ENCODE results near the gene CHIC2. TPM values are rescaled to one million over a fixed set of nuclear protein-coding genes. Genes with fewer than 3 reads are reported as not detected.

CHIC2 gene
- total and polyA plus RNA-seq, 7 donors: 17.6 to 34.6 (median 22.8) TPM

- Histone ChIP-seq H3K4me1 (no peaks in the 10 kb centered on the region), H3K4me3 (no peak overlapping the region), H3K27me3 (no peaks in the 10 kb centered on the region), H3K9me3 (no peaks in the 10 kb centered on the region), H3K36me3 (peaks cover 0 to 10% (median 0%) of the 10 kb centered on the region in 4 donors), H3K27ac (no peak overlapping the region)
- WGBS, 2 donors: 90 to 97% methylated on average over 1 of the region's 1 CpG
- intact Hi-C loops (cut with DNase I): no loop called here
- TF ChIP-seq EP300 (IDR thresholded peaks at IDR 0.05) (no peak), POLR2A (IDR thresholded peaks at IDR 0.05) (no peak), POLR2AphosphoS5 (IDR thresholded peaks at IDR 0.05) (no peak), CTCF (IDR thresholded peaks at IDR 0.05) (no peak)
- no peak for DNase-seq
Observed at GRCh38 chr4:54017974-54018373, 46.4 kb downstream of the CHIC2 start.

DNA sequence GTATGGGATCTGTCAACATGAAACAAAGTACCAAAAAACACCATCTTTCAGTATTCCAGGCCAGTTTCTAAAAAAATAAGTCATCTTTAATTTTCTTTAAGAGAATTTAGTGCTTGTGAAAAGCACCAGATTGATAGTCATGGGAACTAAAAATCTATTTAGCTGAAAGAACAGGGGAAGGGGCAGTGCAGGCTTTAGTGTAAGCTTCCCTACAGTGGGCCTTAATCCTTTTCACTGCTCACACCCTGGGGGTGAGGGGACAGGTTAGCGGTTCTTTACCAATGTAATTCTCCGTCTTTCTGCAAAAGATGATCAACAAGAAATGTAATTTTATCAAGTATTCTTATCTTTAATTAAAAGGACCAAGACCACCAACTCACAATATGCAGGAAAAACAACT lies 47.1 kb downstream of the CHIC2 start:
- intact Hi-C loops (cut with DNase I): no loop called here

GRCh38 chr4:54016504-54016903 lies 47.9 kb downstream of the CHIC2 start:
- H3K27me3 ChIP-seq: no peaks in the 10 kb centered on the region
- H3K9me3 ChIP-seq: no peaks in the 10 kb centered on the region
- H3K27ac ChIP-seq: no peak overlapping the region
- no peaks in the 10 kb centered on the region for H3K4me1 ChIP-seq
- intact Hi-C loops (cut with DNase I): no loop called here
- no peak for TF ChIP-seq EP300 (IDR thresholded peaks at IDR 0.05)
- no peak for TF ChIP-seq POLR2AphosphoS5 (IDR thresholded peaks at IDR 0.05)
- no peak for TF ChIP-seq CTCF (IDR thresholded peaks at IDR 0.05)
- no peak for TF ChIP-seq POLR2A (IDR thresholded peaks at IDR 0.05)
- 14 to 37% methylated on average over 1 of the region's 1 CpG for WGBS, 2 donors
- no peak for DNase-seq
- H3K4me3 ChIP-seq: no peak overlapping the region
- peaks cover 0 to 10% (median 0%) of the 10 kb centered on the region in 4 donors for H3K36me3 ChIP-seq

More for the DNA sequence above, 47.1 kb downstream of the CHIC2 start:
- no peak for DNase-seq
- no peaks in the 10 kb centered on the region for H3K4me1 ChIP-seq
- H3K27me3 ChIP-seq: no peaks in the 10 kb centered on the region
- H3K9me3 ChIP-seq: no peaks in the 10 kb centered on the region
- H3K27ac ChIP-seq: no peak overlapping the region
- H3K4me3 ChIP-seq: no peak overlapping the region
- WGBS, 2 donors: 96 to 98% methylated on average over 2 of the region's 2 CpGs
- H3K36me3 ChIP-seq: peaks cover 0 to 10% (median 0%) of the 10 kb centered on the region in 4 donors
- TF ChIP-seq POLR2AphosphoS5 (IDR thresholded peaks at IDR 0.05) (no peak), CTCF (IDR thresholded peaks at IDR 0.05) (no peak), EP300 (IDR thresholded peaks at IDR 0.05) (no peak), POLR2A (IDR thresholded peaks at IDR 0.05) (no peak)

- DNase-seq: no peak
- no peak for TF ChIP-seq POLR2A (IDR thresholded peaks at IDR 0.05)
- TF ChIP-seq EP300 (IDR thresholded peaks at IDR 0.05): no peak
- TF ChIP-seq CTCF (IDR thresholded peaks at IDR 0.05): no peak
- no peak for TF ChIP-seq POLR2AphosphoS5 (IDR thresholded peaks at IDR 0.05)
- Histone ChIP-seq H3K4me3 (no peak overlapping the region), H3K9me3 (no peaks in the 10 kb centered on the region), H3K27ac (no peak overlapping the region), H3K36me3 (peaks cover 0 to 10% (median 0%) of the 10 kb centered on the region in 4 donors), H3K27me3 (no peaks in the 10 kb centered on the region), H3K4me1 (no peaks in the 10 kb centered on the region)
- intact Hi-C loops (cut with DNase I): no loop called here
- WGBS, 2 donors: 92 to 95% methylated on average over 10 of the region's 10 CpGs
Observed at GRCh38 chr4:54015423-54016030, 48.9 kb downstream of the CHIC2 start.
